ENCODE results near the gene RBSN.

DNA sequence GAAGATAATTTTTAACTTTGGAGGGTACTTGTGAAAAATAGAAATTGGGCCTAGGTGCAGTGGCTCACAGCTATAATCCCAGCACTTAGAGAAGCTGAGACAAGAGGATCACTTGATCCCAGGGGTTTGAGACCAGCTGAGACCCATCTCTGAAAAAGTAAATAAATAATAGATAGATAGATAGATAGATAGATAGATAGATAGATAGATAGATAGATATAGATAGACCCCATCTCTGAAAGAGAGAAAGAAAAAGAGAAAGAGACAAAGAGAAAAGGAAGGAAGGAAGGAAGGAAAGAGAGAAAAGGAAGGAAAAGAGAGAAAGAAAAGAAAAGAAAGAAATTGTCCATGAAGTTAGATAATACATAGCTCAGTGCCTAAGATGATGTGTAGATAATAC lies 69.3 kb downstream of the RBSN start:
- TF ChIP-seq, protein P1, sequence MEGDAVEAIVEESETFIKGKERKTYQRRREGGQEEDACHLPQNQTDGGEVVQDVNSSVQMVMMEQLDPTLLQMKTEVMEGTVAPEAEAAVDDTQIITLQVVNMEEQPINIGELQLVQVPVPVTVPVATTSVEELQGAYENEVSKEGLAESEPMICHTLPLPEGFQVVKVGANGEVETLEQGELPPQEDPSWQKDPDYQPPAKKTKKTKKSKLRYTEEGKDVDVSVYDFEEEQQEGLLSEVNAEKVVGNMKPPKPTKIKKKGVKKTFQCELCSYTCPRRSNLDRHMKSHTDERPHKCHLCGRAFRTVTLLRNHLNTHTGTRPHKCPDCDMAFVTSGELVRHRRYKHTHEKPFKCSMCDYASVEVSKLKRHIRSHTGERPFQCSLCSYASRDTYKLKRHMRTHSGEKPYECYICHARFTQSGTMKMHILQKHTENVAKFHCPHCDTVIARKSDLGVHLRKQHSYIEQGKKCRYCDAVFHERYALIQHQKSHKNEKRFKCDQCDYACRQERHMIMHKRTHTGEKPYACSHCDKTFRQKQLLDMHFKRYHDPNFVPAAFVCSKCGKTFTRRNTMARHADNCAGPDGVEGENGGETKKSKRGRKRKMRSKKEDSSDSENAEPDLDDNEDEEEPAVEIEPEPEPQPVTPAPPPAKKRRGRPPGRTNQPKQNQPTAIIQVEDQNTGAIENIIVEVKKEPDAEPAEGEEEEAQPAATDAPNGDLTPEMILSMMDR (IDR thresholded peaks at IDR 0.05): no peak
- TF ChIP-seq POLR2AphosphoS5 (IDR thresholded peaks at IDR 0.05; ENCODE audit: insufficient read depth in 1 of 2, low read depth in 1 of 2): no peak

All from vagina (tissue), 2 donors.